GM12878 (cell line): ENCODE data around the gene EGR1. TPM values are rescaled to one million over a fixed set of nuclear protein-coding genes. Genes with fewer than 3 reads are reported as not detected.
A peak's percentile ranks its signal among the peaks of the same experiment; 100 is the strongest.

ENCODE experiments used
- BACH1 ChIP-seq: fragments of 450-650 bp; IDR thresholded peaks from 2 replicates; pipeline ENCODE4 v1.6.1; 2017; ENCODE audit warnings: mild to moderate bottlenecking, borderline replicate concordance
- BHLHE40 ChIP-seq, 2 experiments: fragments of 450-650 bp in 1 of 2; IDR thresholded peaks; 2 replicates each; pipeline ENCODE4 v1.6.1; 2011 to 2017; ENCODE audit warnings: low read depth in 2 of 2, borderline replicate concordance in 1 of 2, improper control_type of control experiment in 1 of 2, low read length in 1 of 2, mild to moderate bottlenecking in 1 of 2
- CEBPB ChIP-seq, 2 experiments: fragments of 150-350 bp in 1 of 2; IDR thresholded peaks; 2 replicates each; pipeline ENCODE4 v1.6.1; 2012 to 2014; ENCODE audit warnings: low read depth in 2 of 2, low read length in 2 of 2, borderline replicate concordance in 1 of 2, inconsistent platforms in 1 of 2
- CHD2 ChIP-seq: IDR thresholded peaks from 2 replicates; pipeline ENCODE4 v1.6.1; 2011; ENCODE audit warnings: low read depth, low read length, improper control_type of control experiment, borderline replicate concordance
- MTA2 ChIP-seq: fragments of 450-650 bp; IDR thresholded peaks from 2 replicates; pipeline ENCODE4 v1.6.1; 2016; ENCODE audit warnings: low read depth, mild to moderate bottlenecking, moderate library complexity
- PAX5 ChIP-seq: IDR thresholded peaks from 2 replicates; pipeline ENCODE4 v1.6.1; 2011; ENCODE audit warnings: low read depth, low read length, borderline replicate concordance
- RELB ChIP-seq: fragments of 450-650 bp; IDR thresholded peaks from 2 replicates; pipeline ENCODE4 v1.6.1; 2017; ENCODE audit warnings: low read depth, mild to moderate bottlenecking, moderate library complexity
- SUPT20H ChIP-seq: IDR thresholded peaks from 2 replicates; pipeline ENCODE4 v1.6.1; 2011; ENCODE audit warnings: low read depth, mild to moderate bottlenecking, low read length, moderate library complexity, borderline replicate concordance; ENCODE audit not compliant: control insufficient read depth
- TBL1XR1 ChIP-seq: IDR thresholded peaks from 2 replicates; pipeline ENCODE4 v1.6.1; 2012; ENCODE audit warnings: low read depth, low read length, improper control_type of control experiment
- ZBTB4 ChIP-seq: fragments of 450-650 bp; formaldehyde crosslinking; IDR thresholded peaks from 2 replicates; pipeline ENCODE4 v1.4.0; 2022; ENCODE audit warnings: mild to moderate bottlenecking, moderate library complexity
- ZNF217 ChIP-seq: fragments of 450-650 bp; IDR thresholded peaks from 2 replicates; pipeline ENCODE4 v1.6.1; 2017; ENCODE audit warnings: antibody characterized with exemption, mild to moderate bottlenecking
- polyA plus RNA-seq, 11 experiments: library from polyadenylated mRNA; depleted of rRNA in 4 of 11; unstranded in 6 of 11; stranded (reverse) in 5 of 11; fragments of >200 nt; fragmentation: Nextera tagmentation in 4 of 11; fragmentation: Illumina TruSeq in 1 of 11; extraction: Ambion mirVana in 4 of 11; extraction: Trizol in 1 of 11; gene quantifications; 1 replicate in 1 of 11; 2 replicates in 10 of 11; pipeline versions ENCODE4 v1.2.1 to v1.2.3, GENCODE V29; 2011 to 2016; ENCODE audit warnings: inconsistent platforms in 2 of 11, missing spikeins in 2 of 11, low read depth in 1 of 11
- total RNA-seq, 4 experiments: library from RNA; depleted of rRNA in 3 of 4; stranded (reverse); fragments of >200 nt in 3 of 4; fragmentation: Illumina TruSeq in 1 of 4; extraction: Trizol in 1 of 4; gene quantifications; 2 replicates each; pipeline versions ENCODE4 v1.2.1 to v1.2.3, GENCODE V29; 2013 to 2021
- TF ChIP-seq, protein P1 (sequence below): fragments of 450-650 bp; IDR thresholded peaks from 2 replicates; pipeline ENCODE4 v1.6.1; 2016; ENCODE audit warnings: mild to moderate bottlenecking
- TF ChIP-seq, protein P2 (sequence below): fragments of 450-650 bp; conservative IDR thresholded peaks from 2 replicates; pipeline ENCODE4 v1.6.1; 2017; ENCODE audit warnings: mild to moderate bottlenecking, moderate library complexity
- TF ChIP-seq, protein P3 (sequence below): IDR thresholded peaks from 2 replicates; pipeline ENCODE4 v1.6.1; 2011; ENCODE audit warnings: borderline replicate concordance, low read depth, mild to moderate bottlenecking, moderate library complexity, low read length; ENCODE audit not compliant: insufficient read depth, poor library complexity, severe bottlenecking
- TF ChIP-seq, protein P4 (sequence below): fragments of 450-650 bp; IDR thresholded peaks from 2 replicates; pipeline ENCODE4 v1.6.1; 2017; ENCODE audit warnings: mild to moderate bottlenecking

EGR1 gene
- total and polyA plus RNA-seq, 10 of the 15 experiments (the other 5 are each of a cell fraction or from before 2014, with no cell fraction given), result 0.89 to 7.3 (median 2.5) TPM

GRCh38 chr5:138464388-138465260 is 655 bp upstream of the EGR1 start (continued):
- TF ChIP-seq, protein P1, sequence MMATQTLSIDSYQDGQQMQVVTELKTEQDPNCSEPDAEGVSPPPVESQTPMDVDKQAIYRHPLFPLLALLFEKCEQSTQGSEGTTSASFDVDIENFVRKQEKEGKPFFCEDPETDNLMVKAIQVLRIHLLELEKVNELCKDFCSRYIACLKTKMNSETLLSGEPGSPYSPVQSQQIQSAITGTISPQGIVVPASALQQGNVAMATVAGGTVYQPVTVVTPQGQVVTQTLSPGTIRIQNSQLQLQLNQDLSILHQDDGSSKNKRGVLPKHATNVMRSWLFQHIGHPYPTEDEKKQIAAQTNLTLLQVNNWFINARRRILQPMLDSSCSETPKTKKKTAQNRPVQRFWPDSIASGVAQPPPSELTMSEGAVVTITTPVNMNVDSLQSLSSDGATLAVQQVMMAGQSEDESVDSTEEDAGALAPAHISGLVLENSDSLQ, result peak; percentile 22
- TF ChIP-seq BACH1, result peak; percentile 67
- peak; percentile 52; the same call in 1 of the 2 replicates for TF ChIP-seq ZNF217
- TF ChIP-seq MTA2, result peak; percentile 80
- TF ChIP-seq, protein P2, sequence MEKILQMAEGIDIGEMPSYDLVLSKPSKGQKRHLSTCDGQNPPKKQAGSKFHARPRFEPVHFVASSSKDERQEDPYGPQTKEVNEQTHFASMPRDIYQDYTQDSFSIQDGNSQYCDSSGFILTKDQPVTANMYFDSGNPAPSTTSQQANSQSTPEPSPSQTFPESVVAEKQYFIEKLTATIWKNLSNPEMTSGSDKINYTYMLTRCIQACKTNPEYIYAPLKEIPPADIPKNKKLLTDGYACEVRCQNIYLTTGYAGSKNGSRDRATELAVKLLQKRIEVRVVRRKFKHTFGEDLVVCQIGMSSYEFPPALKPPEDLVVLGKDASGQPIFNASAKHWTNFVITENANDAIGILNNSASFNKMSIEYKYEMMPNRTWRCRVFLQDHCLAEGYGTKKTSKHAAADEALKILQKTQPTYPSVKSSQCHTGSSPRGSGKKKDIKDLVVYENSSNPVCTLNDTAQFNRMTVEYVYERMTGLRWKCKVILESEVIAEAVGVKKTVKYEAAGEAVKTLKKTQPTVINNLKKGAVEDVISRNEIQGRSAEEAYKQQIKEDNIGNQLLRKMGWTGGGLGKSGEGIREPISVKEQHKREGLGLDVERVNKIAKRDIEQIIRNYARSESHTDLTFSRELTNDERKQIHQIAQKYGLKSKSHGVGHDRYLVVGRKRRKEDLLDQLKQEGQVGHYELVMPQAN, result peak; percentile 86; the same call in 1 of the 2 replicates
- TF ChIP-seq RELB, result peak; percentile 75
- no peak for TF ChIP-seq ZBTB4 (CRISPR knock-in tag)
- TF ChIP-seq TBL1XR1, result 0 out of 2 replicates have a peak, but pooled peaks have one; percentile 31
- peak in 1 of 2 experiments; percentile 86; a peak in 3 of 4 replicates for TF ChIP-seq BHLHE40 (IDR thresholded peaks at IDR 0.05; ENCODE audit: borderline replicate concordance in 1 of 2, low read depth in 2 of 2, low read length in 1 of 2)
- TF ChIP-seq, protein P3, sequence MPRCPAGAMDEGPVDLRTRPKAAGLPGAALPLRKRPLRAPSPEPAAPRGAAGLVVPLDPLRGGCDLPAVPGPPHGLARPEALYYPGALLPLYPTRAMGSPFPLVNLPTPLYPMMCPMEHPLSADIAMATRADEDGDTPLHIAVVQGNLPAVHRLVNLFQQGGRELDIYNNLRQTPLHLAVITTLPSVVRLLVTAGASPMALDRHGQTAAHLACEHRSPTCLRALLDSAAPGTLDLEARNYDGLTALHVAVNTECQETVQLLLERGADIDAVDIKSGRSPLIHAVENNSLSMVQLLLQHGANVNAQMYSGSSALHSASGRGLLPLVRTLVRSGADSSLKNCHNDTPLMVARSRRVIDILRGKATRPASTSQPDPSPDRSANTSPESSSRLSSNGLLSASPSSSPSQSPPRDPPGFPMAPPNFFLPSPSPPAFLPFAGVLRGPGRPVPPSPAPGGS, result no peak
- TF ChIP-seq, protein P4, sequence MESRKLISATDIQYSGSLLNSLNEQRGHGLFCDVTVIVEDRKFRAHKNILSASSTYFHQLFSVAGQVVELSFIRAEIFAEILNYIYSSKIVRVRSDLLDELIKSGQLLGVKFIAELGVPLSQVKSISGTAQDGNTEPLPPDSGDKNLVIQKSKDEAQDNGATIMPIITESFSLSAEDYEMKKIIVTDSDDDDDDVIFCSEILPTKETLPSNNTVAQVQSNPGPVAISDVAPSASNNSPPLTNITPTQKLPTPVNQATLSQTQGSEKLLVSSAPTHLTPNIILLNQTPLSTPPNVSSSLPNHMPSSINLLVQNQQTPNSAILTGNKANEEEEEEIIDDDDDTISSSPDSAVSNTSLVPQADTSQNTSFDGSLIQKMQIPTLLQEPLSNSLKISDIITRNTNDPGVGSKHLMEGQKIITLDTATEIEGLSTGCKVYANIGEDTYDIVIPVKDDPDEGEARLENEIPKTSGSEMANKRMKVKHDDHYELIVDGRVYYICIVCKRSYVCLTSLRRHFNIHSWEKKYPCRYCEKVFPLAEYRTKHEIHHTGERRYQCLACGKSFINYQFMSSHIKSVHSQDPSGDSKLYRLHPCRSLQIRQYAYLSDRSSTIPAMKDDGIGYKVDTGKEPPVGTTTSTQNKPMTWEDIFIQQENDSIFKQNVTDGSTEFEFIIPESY, result peak; percentile 100
- peak; percentile 92 for TF ChIP-seq CHD2
- TF ChIP-seq SUPT20H, result no peak
- TF ChIP-seq CEBPB (IDR thresholded peaks at IDR 0.05; ENCODE audit: borderline replicate concordance in 1 of 2, low read depth in 2 of 2, low read length in 2 of 2), result no peak
- TF ChIP-seq PAX5, result peak; percentile 34; the same call in 1 of the 2 replicates
